Measurements from ENCODE around the gene NUP98. TPM values are rescaled to one million over a fixed set of nuclear protein-coding genes. Genes with fewer than 3 reads are reported as not detected.

Gene NUP98
- total RNA-seq, 1 experiment from 2014 or later = 98.4 TPM

DNA sequence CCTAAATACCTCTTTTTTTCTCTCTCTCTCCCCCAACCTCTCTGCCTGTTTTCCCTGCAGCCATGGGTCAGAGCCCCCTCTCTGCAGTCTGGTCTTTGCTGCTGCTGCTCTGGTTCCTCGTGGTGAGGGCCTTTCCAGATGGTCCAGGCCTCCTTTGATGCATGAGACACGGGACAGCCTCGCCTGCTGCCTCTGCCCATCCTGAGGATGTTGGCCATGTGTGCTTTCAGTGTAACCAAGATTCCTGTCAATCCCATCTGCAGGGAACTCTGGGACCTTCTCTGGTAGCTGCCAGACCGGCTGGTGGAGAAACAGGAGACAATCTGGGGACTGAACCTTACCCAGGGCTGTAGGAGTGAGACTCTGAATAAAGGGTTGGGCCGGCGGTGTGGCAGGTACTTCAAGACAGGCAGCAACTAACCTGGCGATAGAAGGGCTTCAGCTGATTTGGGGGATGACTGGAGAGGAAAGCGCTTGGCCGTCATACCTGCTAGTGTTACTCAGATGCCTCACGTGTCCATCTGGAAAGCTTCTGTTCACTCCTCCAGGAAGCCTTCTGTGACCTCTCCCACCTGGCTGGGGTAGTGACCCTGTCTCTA is 133.2 kb downstream of the NUP98 start:
- H2AFZ ChIP-seq (ENCODE audit: low read depth, low read length, poor library complexity, severe bottlenecking) = no peak overlapping the region
- ATAC-seq = no peak
- H3K79me2 ChIP-seq (ENCODE audit: insufficient read depth, low read length) = no peaks in the 10 kb centered on the region
- TF ChIP-seq EZH2phosphoT487 (IDR thresholded peaks at IDR 0.05; ENCODE audit: borderline replicate concordance) (no peak), REST (IDR thresholded peaks at IDR 0.05; ENCODE audit: low read depth) (no peak), CEBPB (IDR thresholded peaks at IDR 0.05; ENCODE audit: low read depth) (no peak), CBX3 (IDR thresholded peaks at IDR 0.05; ENCODE audit: low read depth) (no peak), YY1 (IDR thresholded peaks at IDR 0.05; ENCODE audit: extremely low read depth, insufficient replicate concordance, low read depth, low read length) (no peak), POLR2AphosphoS5 (IDR thresholded peaks at IDR 0.05; ENCODE audit: low read depth, low read length) (no peak), ATF3 (IDR thresholded peaks at IDR 0.05) (no peak), SIN3A (IDR thresholded peaks at IDR 0.05; ENCODE audit: low read depth) (no peak), FOSL1 (IDR thresholded peaks at IDR 0.05; ENCODE audit: low read depth) (no peak), ELF1 (IDR thresholded peaks at IDR 0.05; ENCODE audit: borderline replicate concordance, low read depth) (no peak), TCF7L2 (IDR thresholded peaks at IDR 0.05; ENCODE audit: borderline replicate concordance, extremely low read depth, insufficient read depth, insufficient read length) (no peak), EZH2 (IDR thresholded peaks at IDR 0.05) (no peak), ZFX (IDR thresholded peaks at IDR 0.05) (no peak), POLR2A (IDR thresholded peaks at IDR 0.05; ENCODE audit: borderline replicate concordance, extremely low read depth, insufficient read depth, insufficient read length) (no peak)
- TF ChIP-seq, protein P1, sequence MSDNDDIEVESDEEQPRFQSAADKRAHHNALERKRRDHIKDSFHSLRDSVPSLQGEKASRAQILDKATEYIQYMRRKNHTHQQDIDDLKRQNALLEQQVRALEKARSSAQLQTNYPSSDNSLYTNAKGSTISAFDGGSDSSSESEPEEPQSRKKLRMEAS (IDR thresholded peaks at IDR 0.05) = no peak
- TF ChIP-seq, protein P2, sequence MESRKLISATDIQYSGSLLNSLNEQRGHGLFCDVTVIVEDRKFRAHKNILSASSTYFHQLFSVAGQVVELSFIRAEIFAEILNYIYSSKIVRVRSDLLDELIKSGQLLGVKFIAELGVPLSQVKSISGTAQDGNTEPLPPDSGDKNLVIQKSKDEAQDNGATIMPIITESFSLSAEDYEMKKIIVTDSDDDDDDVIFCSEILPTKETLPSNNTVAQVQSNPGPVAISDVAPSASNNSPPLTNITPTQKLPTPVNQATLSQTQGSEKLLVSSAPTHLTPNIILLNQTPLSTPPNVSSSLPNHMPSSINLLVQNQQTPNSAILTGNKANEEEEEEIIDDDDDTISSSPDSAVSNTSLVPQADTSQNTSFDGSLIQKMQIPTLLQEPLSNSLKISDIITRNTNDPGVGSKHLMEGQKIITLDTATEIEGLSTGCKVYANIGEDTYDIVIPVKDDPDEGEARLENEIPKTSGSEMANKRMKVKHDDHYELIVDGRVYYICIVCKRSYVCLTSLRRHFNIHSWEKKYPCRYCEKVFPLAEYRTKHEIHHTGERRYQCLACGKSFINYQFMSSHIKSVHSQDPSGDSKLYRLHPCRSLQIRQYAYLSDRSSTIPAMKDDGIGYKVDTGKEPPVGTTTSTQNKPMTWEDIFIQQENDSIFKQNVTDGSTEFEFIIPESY (IDR thresholded peaks at IDR 0.05; ENCODE audit: extremely low read depth, insufficient replicate concordance, low read length) = no peak
- no peak overlapping the region for H3K9ac ChIP-seq (ENCODE audit: low read length)
- H3K4me2 ChIP-seq (ENCODE audit: low read length) = no peak overlapping the region
- ChIA-PET POLR2A (no interaction called here), CTCF (no interaction called here), RAD21 (ENCODE audit: low non-redundant PET in 1 of 2, low total read pairs in 2 of 2, uncharacterized antibody in 2 of 2, unreplicated experiment in 2 of 2) (no interaction called here)
- H3K9me2 ChIP-seq (ENCODE audit: insufficient read depth) = no peaks in the 10 kb centered on the region
- no peak for DNase-seq (ENCODE audit: low read depth, low spot score)
- no peaks in the 10 kb centered on the region; a peak in 1 of 4 replicates for H3K36me3 ChIP-seq (ENCODE audit: control insufficient read depth in 1 of 2, insufficient read depth in 2 of 2, low read length in 2 of 2)
- H3K9me3 ChIP-seq (ENCODE audit: control insufficient read depth in 1 of 2, insufficient read depth in 1 of 2, low read depth in 1 of 2, low read length in 2 of 2) = no peaks in the 10 kb centered on the region
- H4K20me1 ChIP-seq (ENCODE audit: insufficient read depth) = no peaks in the 10 kb centered on the region
- intact Hi-C loops (cut with micrococcal nuclease) = no loop called here
- no peaks in the 10 kb centered on the region for H3K27me3 ChIP-seq (ENCODE audit: insufficient read depth, low read length)
- no peaks in the 10 kb centered on the region for H3K4me1 ChIP-seq (ENCODE audit: control insufficient read depth in 1 of 2, insufficient read depth in 2 of 2, low read length in 2 of 2)
- H3K4me3 ChIP-seq (replicated peaks in 1 of 2; ENCODE audit: low read depth in 1 of 2, low read length in 2 of 2) = no peak overlapping the region
- no TSS peak for BruUV-seq (replicated peaks)
- no peak overlapping the region for H3K27ac ChIP-seq (ENCODE audit: low read depth, low read length)

All from HCT116 (cell line).